CD8-positive, alpha-beta memory T cell (primary cell): ENCODE results near the gene ILRUN. TPM values are rescaled to one million over a fixed set of nuclear protein-coding genes. Genes with fewer than 3 reads are reported as not detected.
"Not testable (repeated sequence)": the region's sequence is repeated elsewhere in the genome, so short reads cannot be mapped to it uniquely, and the experiment has no call there.

Source experiments
- CTCF ChIA-PET: fragments of 350-600 bp; sonication (Branson Sonifier 250); formaldehyde crosslinking; loops from one replicate; lab custom pipeline; 2021; ENCODE audit warnings: antibody characterized with exemption; lab: Charles Lee
- POLR2A ChIA-PET: fragments of 350-600 bp; sonication (Branson Sonifier 250); formaldehyde crosslinking; loops from one replicate; lab custom pipeline; 2021; ENCODE audit warnings: antibody characterized with exemption; lab: Charles Lee
- DNase-seq, 5 donors: peaks; one replicate each; pipeline versions ENCODE4 v3.0.0 to v3.0.0-alpha.2; 2020 to 2022; ENCODE audit warnings: mixed read lengths in 1 of 5
- H3K27ac ChIP-seq: one replicate; pipeline ENCODE4 v1.7.0; 2013; ENCODE audit warnings: low read depth, mild to moderate bottlenecking, low read length, moderate library complexity
- H3K27me3 ChIP-seq: 2 replicates; pipeline ENCODE4 v1.7.0; 2013; ENCODE audit warnings: low read length, mild to moderate bottlenecking; ENCODE audit not compliant: insufficient read depth, poor library complexity, severe bottlenecking
- H3K36me3 ChIP-seq: 2 replicates; pipeline ENCODE4 v1.7.0; 2013; ENCODE audit warnings: mild to moderate bottlenecking, low read length, moderate library complexity; ENCODE audit not compliant: insufficient read depth
- H3K4me1 ChIP-seq: 2 replicates; pipeline ENCODE4 v1.7.0; 2013; ENCODE audit warnings: mild to moderate bottlenecking, low read length, moderate library complexity; ENCODE audit not compliant: insufficient read depth
- H3K4me3 ChIP-seq: 2 replicates; pipeline ENCODE4 v1.7.0; 2013; ENCODE audit warnings: mild to moderate bottlenecking, low read length
- H3K9me3 ChIP-seq: 2 replicates; pipeline ENCODE4 v1.7.0; 2013; ENCODE audit warnings: mild to moderate bottlenecking, low read length
- H3K27ac Mint-ChIP-seq, 8 donors: one replicate each; pipeline ENCODE4 v1.8.0; 2020 to 2021; ENCODE audit warnings: mixed read lengths in 8 of 8, mild to moderate bottlenecking in 6 of 8, inconsistent platforms in 3 of 8, moderate library complexity in 3 of 8
- H3K27me3 Mint-ChIP-seq, 2 donors: one replicate each; pipeline ENCODE4 v1.8.0; 2020 to 2021; ENCODE audit warnings: mixed read lengths in 2 of 2, mild to moderate bottlenecking in 1 of 2, moderate library complexity in 1 of 2
- H3K36me3 Mint-ChIP-seq, 3 donors: one replicate each; pipeline ENCODE4 v1.8.0; 2020 to 2021; ENCODE audit warnings: mixed read lengths in 3 of 3, inconsistent platforms in 1 of 3, mild to moderate bottlenecking in 1 of 3
- H3K4me1 Mint-ChIP-seq, 3 donors: one replicate each; pipeline ENCODE4 v1.8.0; 2020 to 2021; ENCODE audit warnings: mixed read lengths in 3 of 3, inconsistent platforms in 1 of 3, mild to moderate bottlenecking in 1 of 3
- H3K4me3 Mint-ChIP-seq, 7 donors: one replicate each; pipeline ENCODE4 v1.8.0; 2020 to 2021; ENCODE audit warnings: mixed read lengths in 7 of 7, mild to moderate bottlenecking in 6 of 7, moderate library complexity in 4 of 7, inconsistent platforms in 2 of 7
- H3K9me3 Mint-ChIP-seq, 5 donors: one replicate each; pipeline ENCODE4 v1.8.0; 2020 to 2022; ENCODE audit warnings: mixed read lengths in 5 of 5, mild to moderate bottlenecking in 3 of 5, moderate library complexity in 2 of 5, inconsistent platforms in 1 of 5
- polyA plus RNA-seq: library from polyadenylated mRNA; unstranded; fragments of 300-500 nt; fragmentation: Illumina TruSeq; gene quantifications from one replicate; pipeline ENCODE4 v1.2.3, GENCODE V29; 2021
- total RNA-seq, 2 experiments: library from RNA; stranded (reverse); gene quantifications; one replicate each; pipeline ENCODE4 v1.2.3, GENCODE V29; 2021

ILRUN gene
- total and polyA plus RNA-seq, 3 experiments from 2014 or later = 18.8 to 61.9 (median 53.3) TPM

DNA sequence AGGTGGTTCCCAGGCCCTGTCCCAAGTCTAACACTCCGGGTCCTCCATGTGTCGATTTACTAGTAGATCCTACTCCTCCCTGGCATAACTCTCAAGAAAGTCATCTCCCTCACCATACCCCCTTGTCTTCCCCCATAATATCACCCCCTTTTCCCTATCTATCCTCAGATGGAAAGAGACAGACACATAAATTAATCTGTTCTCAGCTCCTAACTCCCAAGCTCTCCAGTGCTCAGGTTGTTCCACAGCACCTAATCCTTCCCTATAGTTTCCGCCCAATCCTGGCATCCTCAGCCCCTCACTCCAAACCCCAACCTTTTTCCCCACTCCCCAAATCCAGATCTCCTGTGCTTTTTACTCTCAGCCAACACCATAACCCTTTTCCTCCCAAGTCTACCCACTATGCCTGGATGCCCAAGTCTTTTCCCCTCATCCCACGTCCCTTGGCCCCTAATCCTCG, 808 bp downstream of the ILRUN start:
- H3K4me1 ChIP-seq = peaks cover 23% of the 10 kb centered on the region
- H3K4me3 ChIP-seq = peak overlapping the region; percentile 84
- DNase-seq = no peak
- Mint-ChIP-seq H3K4me1 (peaks cover 47 to 65% (median 65%) of the 10 kb centered on the region in 3 donors), H3K4me3 (peak overlapping the region; percentile 94 to 100 (median 97)), H3K9me3 (no peaks in the 10 kb centered on the region), H3K27me3 (no peaks in the 10 kb centered on the region), H3K27ac (peak overlapping the region; percentile 92 to 100 (median 98)), H3K36me3 (peaks cover 0 to 14% (median 0%) of the 10 kb centered on the region in 3 donors)
- H3K27ac ChIP-seq = peak overlapping the region; percentile 93
- ChIA-PET CTCF (interaction anchor here (1.1 to 1.5 kb wide), 3 partner anchors 23 to 63 kb away, joined by 4 to 8 read pairs (median 6); no protein-coding TSS in a partner anchor), POLR2A (interaction anchor here (0.6 to 1.6 kb wide), 6 partner anchors 10 to 513 kb away, joined by 3 to 9 read pairs (median 4); no protein-coding TSS in a partner anchor)
- no peaks in the 10 kb centered on the region for H3K9me3 ChIP-seq
- H3K36me3 ChIP-seq = no peaks in the 10 kb centered on the region
- H3K27me3 ChIP-seq = no peaks in the 10 kb centered on the region

DNA sequence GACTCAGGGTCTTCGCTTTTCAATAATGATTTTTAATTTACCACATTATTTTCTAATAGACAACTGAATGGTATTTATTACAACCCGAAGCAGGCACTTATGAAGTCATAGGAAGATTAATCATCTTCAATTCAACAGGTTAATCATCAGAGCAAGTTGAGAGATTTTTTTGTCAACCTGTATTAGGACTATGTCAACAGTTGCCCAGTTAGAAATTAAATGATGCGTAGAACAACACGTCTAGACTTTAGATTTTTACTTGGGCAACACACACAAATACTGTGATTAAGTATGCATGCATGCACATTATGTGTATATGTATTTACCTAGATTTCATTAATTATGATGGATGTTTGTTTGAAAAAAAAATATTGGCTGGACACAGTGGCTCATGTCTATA, 4.3 kb downstream of the ILRUN start:
- Mint-ChIP-seq H3K9me3 (no peaks in the 10 kb centered on the region), H3K27ac (peak overlapping the region in 3 of 8 donors; percentile 18 to 69 (median 23)), H3K4me1 (peaks cover 61 to 88% (median 87%) of the 10 kb centered on the region in 3 donors), H3K36me3 (peaks cover 4 to 24% (median 4%) of the 10 kb centered on the region in 3 donors), H3K4me3 (peak overlapping the region in 2 of 7 donors; percentile 19 to 24), H3K27me3 (no peaks in the 10 kb centered on the region)
- Histone ChIP-seq H3K4me1 (peaks cover 23% of the 10 kb centered on the region), H3K36me3 (no peaks in the 10 kb centered on the region), H3K27me3 (no peaks in the 10 kb centered on the region), H3K27ac (no peak overlapping the region), H3K9me3 (no peaks in the 10 kb centered on the region), H3K4me3 (no peak overlapping the region)
- POLR2A ChIA-PET = no interaction called here
- DNase-seq = no peak
- CTCF ChIA-PET = no interaction called here

DNA sequence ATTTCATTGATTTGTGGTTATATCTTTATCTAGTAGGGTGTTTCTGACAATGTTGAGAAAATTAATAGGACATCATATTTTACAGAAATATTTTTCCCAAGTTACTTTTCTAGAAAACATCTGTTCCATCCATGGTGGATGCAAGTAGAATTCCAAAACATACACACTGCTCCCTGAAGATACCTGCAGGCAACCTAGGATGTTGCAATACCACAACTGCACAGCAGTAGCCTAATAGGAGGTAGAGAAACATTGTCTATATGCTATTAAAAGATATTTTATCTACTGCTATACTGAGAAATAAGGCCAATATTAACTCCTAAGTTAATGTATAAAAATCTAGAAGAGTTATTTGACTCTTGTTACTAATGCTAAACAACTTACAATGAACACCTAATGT, 6.8 kb downstream of the ILRUN start:
- no peak overlapping the region for H3K4me3 ChIP-seq
- CTCF ChIA-PET = no interaction called here
- H3K9me3 Mint-ChIP-seq = no peaks in the 10 kb centered on the region
- H3K36me3 ChIP-seq = no peaks in the 10 kb centered on the region
- H3K4me3 Mint-ChIP-seq = peak overlapping the region in 1 of 7 donors; percentile 34
- peaks cover 11% of the 10 kb centered on the region for H3K4me1 ChIP-seq
- peaks cover 4 to 21% (median 5%) of the 10 kb centered on the region in 3 donors for H3K36me3 Mint-ChIP-seq
- no peaks in the 10 kb centered on the region for H3K9me3 ChIP-seq
- peaks cover 56 to 91% (median 84%) of the 10 kb centered on the region in 3 donors for H3K4me1 Mint-ChIP-seq
- no peak overlapping the region for H3K27ac ChIP-seq
- DNase-seq = no peak
- H3K27me3 Mint-ChIP-seq = no peaks in the 10 kb centered on the region
- POLR2A ChIA-PET = no interaction called here
- H3K27me3 ChIP-seq = no peaks in the 10 kb centered on the region
- peak overlapping the region in 5 of 8 donors; percentile 17 to 72 (median 56) for H3K27ac Mint-ChIP-seq

DNA sequence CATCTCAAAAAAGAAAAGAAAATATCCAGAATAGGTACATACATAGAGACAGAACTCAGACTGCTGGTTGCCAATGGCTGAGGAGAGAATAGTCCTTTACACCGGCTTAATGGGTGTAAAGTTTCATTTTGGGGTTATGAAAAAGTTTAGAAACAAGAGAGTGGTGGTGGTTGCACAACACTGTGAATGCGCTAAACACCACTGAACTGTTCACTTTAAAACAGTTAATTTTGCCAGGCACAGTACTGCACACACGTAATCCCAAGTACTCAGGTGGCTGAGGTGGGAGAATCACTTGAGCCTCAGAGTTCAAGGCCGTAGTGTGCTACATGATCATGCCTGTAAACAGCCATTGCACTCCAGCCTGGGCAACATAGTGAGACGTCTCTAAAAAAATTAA, 7.6 kb downstream of the ILRUN start:
- Mint-ChIP-seq H3K4me3 (no peak overlapping the region), H3K27me3 (no peaks in the 10 kb centered on the region)

DNA sequence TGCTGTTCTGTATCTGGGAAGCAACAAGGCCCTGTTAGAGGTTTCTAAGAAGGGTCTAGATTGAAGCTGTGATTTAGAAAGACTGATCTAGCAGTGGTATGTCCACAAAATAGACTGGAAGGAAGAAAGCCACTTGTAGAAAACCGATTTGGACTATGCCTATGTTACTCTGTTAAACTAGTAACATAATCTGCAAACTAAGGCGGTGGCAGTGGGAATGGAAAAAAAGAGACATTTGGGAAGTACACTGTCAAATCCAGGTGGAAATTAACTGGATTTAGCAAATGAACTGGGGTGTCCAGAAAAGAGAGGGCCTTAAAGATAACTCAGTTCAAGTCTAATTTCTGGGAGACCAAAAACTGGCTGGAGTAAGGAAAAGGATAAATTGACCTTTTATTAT, 11.6 kb downstream of the ILRUN start:
- Histone ChIP-seq H3K4me3 (no peak overlapping the region), H3K27ac (no peak overlapping the region), H3K36me3 (no peaks in the 10 kb centered on the region), H3K4me1 (peaks cover 15% of the 10 kb centered on the region), H3K9me3 (no peaks in the 10 kb centered on the region), H3K27me3 (no peaks in the 10 kb centered on the region)
- Mint-ChIP-seq H3K27ac (peak overlapping the region in 2 of 8 donors; percentile 42 to 70), H3K9me3 (no peaks in the 10 kb centered on the region), H3K4me3 (no peak overlapping the region), H3K27me3 (no peaks in the 10 kb centered on the region), H3K36me3 (peaks cover 4 to 19% (median 5%) of the 10 kb centered on the region in 3 donors), H3K4me1 (peaks cover 37 to 76% (median 64%) of the 10 kb centered on the region in 3 donors)
- ChIA-PET POLR2A (no interaction called here), CTCF (no interaction called here)
- DNase-seq = no peak

More for the DNA sequence above, 7.6 kb downstream of the ILRUN start:
- POLR2A ChIA-PET = no interaction called here
- H3K4me1 Mint-ChIP-seq = peaks cover 56 to 91% (median 84%) of the 10 kb centered on the region in 3 donors
- Histone ChIP-seq H3K4me3 (no peak overlapping the region), H3K9me3 (no peaks in the 10 kb centered on the region), H3K4me1 (peaks cover 6% of the 10 kb centered on the region), H3K27me3 (no peaks in the 10 kb centered on the region), H3K36me3 (no peaks in the 10 kb centered on the region), H3K27ac (no peak overlapping the region)
- no peaks in the 10 kb centered on the region for H3K9me3 Mint-ChIP-seq
- CTCF ChIA-PET = no interaction called here
- peaks cover 4 to 21% (median 5%) of the 10 kb centered on the region in 3 donors for H3K36me3 Mint-ChIP-seq
- DNase-seq = no peak
- peak overlapping the region in 2 of 8 donors; percentile 3 to 58 for H3K27ac Mint-ChIP-seq

DNA sequence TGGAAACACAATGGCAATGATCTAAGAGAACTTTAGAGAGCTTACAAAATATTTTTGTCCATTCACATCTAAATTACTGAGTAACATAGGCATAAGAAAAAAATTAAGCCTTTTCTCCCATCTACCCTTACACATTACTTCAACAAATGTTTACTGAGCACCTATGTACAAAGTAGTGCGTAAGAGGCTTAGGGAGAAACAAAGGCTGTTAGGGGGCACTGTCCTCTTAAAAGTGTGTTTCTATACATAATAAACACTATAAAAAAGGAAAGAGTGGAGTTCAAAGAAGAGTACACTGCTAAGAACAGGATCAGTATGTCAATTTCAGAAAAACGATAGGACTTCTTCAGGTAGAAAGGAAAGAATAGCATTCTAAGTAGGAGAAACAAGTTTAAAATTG, 12.2 kb downstream of the ILRUN start:
- Histone ChIP-seq H3K36me3 (no peaks in the 10 kb centered on the region), H3K27ac (no peak overlapping the region), H3K4me3 (no peak overlapping the region), H3K4me1 (peaks cover 20% of the 10 kb centered on the region), H3K9me3 (no peaks in the 10 kb centered on the region), H3K27me3 (no peaks in the 10 kb centered on the region)
- Mint-ChIP-seq H3K36me3 (peaks cover 4 to 19% (median 5%) of the 10 kb centered on the region in 3 donors), H3K27ac (peak overlapping the region in 3 of 8 donors; percentile 40 to 72 (median 50)), H3K4me3 (no peak overlapping the region), H3K27me3 (no peaks in the 10 kb centered on the region), H3K4me1 (peaks cover 37 to 76% (median 63%) of the 10 kb centered on the region in 3 donors), H3K9me3 (no peaks in the 10 kb centered on the region)
- POLR2A ChIA-PET = no interaction called here
- DNase-seq = no peak
- CTCF ChIA-PET = no interaction called here

DNA sequence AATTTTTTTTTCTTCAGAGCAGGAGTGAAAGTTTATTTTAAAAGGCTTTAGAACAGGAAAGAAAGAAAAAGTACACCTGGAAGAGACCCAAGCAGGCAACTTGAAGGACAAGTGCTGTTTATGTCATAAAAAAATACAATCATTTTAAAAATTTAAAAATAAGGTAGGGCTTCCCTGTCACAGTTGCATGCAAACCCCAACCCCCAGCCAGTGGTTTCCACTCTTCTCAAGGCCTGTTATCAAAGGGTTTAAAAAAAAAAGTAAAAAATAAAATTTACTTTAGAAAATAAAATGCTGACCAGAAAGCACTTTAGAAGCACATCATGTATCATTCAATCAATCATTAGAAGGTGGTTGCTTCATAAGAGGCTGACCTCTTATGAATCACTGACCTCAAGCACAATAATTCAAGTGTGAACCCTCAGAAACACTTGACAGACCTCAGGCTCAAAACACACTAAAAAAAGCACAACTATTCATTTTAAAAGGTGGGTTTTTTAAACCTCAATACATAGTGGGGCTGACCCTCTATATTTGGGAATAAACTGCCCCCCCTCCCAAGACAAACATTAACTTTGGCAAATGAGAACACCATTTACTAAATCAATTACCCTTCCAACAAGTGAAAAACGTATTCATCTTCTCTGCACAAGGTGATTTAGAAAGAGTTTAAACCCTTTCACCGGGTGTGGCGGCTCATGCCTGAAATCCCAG, 15.6 kb downstream of the ILRUN start:
- peaks cover 22% of the 10 kb centered on the region for H3K4me1 ChIP-seq
- H3K9me3 ChIP-seq = no peaks in the 10 kb centered on the region
- Mint-ChIP-seq H3K36me3 (peaks cover 0 to 10% (median 3%) of the 10 kb centered on the region in 3 donors), H3K4me3 (no peak overlapping the region), H3K27ac (peak overlapping the region in 6 of 8 donors; percentile 3 to 68 (median 35)), H3K9me3 (no peaks in the 10 kb centered on the region), H3K27me3 (no peaks in the 10 kb centered on the region), H3K4me1 (peaks cover 33 to 71% (median 54%) of the 10 kb centered on the region in 3 donors)
- no peak overlapping the region for H3K4me3 ChIP-seq
- H3K27me3 ChIP-seq = no peaks in the 10 kb centered on the region
- H3K27ac ChIP-seq = no peak overlapping the region
- ChIA-PET POLR2A (interaction anchor here (0.7 kb wide), 1 partner anchor 285 kb away, joined by 3 read pairs; no protein-coding TSS in a partner anchor), CTCF (no interaction called here)
- no peak for DNase-seq
- H3K36me3 ChIP-seq = no peaks in the 10 kb centered on the region

DNA sequence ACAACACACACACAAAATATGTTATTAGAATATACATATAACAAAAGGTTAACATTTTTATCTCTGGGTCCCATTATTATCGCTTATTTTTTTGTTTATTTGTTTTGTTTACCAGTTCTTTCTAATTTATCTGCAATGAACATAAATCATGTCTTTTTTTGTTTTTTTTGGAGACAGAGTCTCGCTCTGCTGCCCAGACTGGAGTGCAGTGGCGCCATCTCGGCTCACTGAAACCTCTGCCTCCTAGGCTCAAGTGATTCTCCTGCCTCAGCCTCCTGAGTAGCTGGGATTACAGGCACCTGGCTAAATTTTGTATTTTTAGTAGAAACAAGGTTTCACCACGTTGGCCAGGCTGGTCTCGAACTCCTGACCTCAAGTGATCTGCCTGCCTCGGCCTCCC, 16.3 kb downstream of the ILRUN start:
- peak overlapping the region in 3 of 8 donors; percentile 15 to 64 (median 38) for H3K27ac Mint-ChIP-seq
- CTCF ChIA-PET, H3K9me3 Mint-ChIP-seq, DNase-seq, H3K27me3 ChIP-seq, H3K9me3 ChIP-seq, POLR2A ChIA-PET, H3K27ac ChIP-seq, H3K4me3 Mint-ChIP-seq, H3K27me3 Mint-ChIP-seq, H3K36me3 Mint-ChIP-seq, H3K4me3 ChIP-seq, H3K36me3 ChIP-seq: not testable (repeated sequence)
- H3K4me1 ChIP-seq = peaks cover 28% of the 10 kb centered on the region
- H3K4me1 Mint-ChIP-seq = peaks cover 34 to 71% (median 54%) of the 10 kb centered on the region in 3 donors
